Measurements from ENCODE around the gene CEBPB. TPM values are rescaled to one million over a fixed set of nuclear protein-coding genes. Genes with fewer than 3 reads are reported as not detected.

Gene CEBPB
- total and polyA plus RNA-seq, 2 donors (not counting 1 experiment from before 2014, with no cell fraction given), result 21.0 to 106 TPM

DNA sequence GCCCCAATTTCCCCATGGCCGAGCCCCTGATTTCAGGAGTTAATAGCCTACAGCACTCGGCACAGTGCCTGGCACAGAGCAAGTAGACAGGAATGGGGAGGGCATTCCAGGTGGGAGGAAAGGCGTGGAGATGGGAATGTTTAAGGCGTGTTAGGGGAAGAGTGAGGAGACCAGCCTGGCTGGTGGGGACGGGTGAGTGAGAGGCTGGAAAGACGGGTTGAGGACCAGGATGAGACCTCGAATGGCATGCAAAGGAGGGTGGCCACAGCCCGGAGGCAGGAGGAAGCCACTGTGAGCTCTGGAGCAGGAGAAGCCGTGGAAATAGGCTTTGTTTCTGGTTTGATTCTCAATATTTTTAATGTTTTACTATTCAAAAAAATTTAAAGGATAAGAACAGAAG, 49.5 kb downstream of the CEBPB start:
- Histone ChIP-seq H3K27ac (ENCODE audit: insufficient read depth, low read length) (no peak overlapping the region), H2AFZ (ENCODE audit: low read length) (no peak overlapping the region), H3K36me3 (ENCODE audit: control insufficient read depth, insufficient read depth, low read length) (no peaks in the 10 kb centered on the region), H4K20me1 (ENCODE audit: control insufficient read depth, extremely low read depth, insufficient read depth, low read length) (no peaks in the 10 kb centered on the region), H3K9ac (ENCODE audit: insufficient read depth, low read length) (no peak overlapping the region), H3K9me3 (ENCODE audit: control insufficient read depth, insufficient read depth, low read depth, low read length) (no peaks in the 10 kb centered on the region), H3K27me3 (ENCODE audit: control insufficient read depth, insufficient read depth, low read length) (no peaks in the 10 kb centered on the region), H3K4me3 (replicated peaks in 1 of 4; ENCODE audit: control extremely low read depth in 1 of 4, insufficient read depth in 1 of 4, low read depth in 3 of 4, low read length in 4 of 4) (no peak overlapping the region), H3K4me2 (ENCODE audit: extremely low read depth, insufficient read depth, low read length) (no peak overlapping the region), H3K4me1 (ENCODE audit: control insufficient read depth, extremely low read depth, insufficient read depth, low read length) (no peaks in the 10 kb centered on the region), H3K79me2 (ENCODE audit: control insufficient read depth, insufficient read depth, low read length) (no peaks in the 10 kb centered on the region)
- TF ChIP-seq EZH2 (IDR thresholded peaks at IDR 0.05; ENCODE audit: low read length, missing control alignments), result no peak
- TF ChIP-seq, protein P1, sequence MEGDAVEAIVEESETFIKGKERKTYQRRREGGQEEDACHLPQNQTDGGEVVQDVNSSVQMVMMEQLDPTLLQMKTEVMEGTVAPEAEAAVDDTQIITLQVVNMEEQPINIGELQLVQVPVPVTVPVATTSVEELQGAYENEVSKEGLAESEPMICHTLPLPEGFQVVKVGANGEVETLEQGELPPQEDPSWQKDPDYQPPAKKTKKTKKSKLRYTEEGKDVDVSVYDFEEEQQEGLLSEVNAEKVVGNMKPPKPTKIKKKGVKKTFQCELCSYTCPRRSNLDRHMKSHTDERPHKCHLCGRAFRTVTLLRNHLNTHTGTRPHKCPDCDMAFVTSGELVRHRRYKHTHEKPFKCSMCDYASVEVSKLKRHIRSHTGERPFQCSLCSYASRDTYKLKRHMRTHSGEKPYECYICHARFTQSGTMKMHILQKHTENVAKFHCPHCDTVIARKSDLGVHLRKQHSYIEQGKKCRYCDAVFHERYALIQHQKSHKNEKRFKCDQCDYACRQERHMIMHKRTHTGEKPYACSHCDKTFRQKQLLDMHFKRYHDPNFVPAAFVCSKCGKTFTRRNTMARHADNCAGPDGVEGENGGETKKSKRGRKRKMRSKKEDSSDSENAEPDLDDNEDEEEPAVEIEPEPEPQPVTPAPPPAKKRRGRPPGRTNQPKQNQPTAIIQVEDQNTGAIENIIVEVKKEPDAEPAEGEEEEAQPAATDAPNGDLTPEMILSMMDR (conservative IDR thresholded peaks at IDR 0.05 in 1 of 2, IDR thresholded peaks at IDR 0.05 in 1 of 2; ENCODE audit: low read depth in 1 of 2, low read length in 2 of 2), result no peak
- DNase-seq (ENCODE audit: low read depth in 2 of 2), result no peak

DNA sequence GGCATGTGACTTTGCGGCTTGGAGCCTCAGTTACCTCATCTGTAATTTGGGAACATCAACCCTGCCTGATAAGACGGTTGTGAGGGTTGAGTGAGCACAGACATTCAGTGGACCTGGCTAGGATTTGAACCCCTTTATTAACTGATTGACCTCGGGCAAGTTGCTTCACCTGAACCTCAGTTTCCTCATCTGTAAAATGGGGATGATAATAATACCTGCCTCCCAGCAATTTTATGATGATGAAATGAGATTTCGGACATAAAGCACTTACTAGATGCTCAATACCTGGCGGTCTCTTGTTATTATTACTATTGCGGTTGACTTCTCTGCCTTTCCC, 51.5 kb downstream of the CEBPB start:
- H3K27me3 ChIP-seq (ENCODE audit: control insufficient read depth, insufficient read depth, low read length), result no peaks in the 10 kb centered on the region
- no peak overlapping the region for H3K27ac ChIP-seq (ENCODE audit: insufficient read depth, low read length)
- H3K4me2 ChIP-seq (ENCODE audit: extremely low read depth, insufficient read depth, low read length), result no peak overlapping the region
- H3K9me3 ChIP-seq (ENCODE audit: control insufficient read depth, insufficient read depth, low read depth, low read length), result no peaks in the 10 kb centered on the region
- DNase-seq (ENCODE audit: low read depth in 2 of 2), result no peak
- H2AFZ ChIP-seq (ENCODE audit: low read length), result no peak overlapping the region
- H4K20me1 ChIP-seq (ENCODE audit: control insufficient read depth, extremely low read depth, insufficient read depth, low read length), result no peaks in the 10 kb centered on the region
- no peak overlapping the region for H3K4me3 ChIP-seq (replicated peaks in 1 of 4; ENCODE audit: control extremely low read depth in 1 of 4, insufficient read depth in 1 of 4, low read depth in 3 of 4, low read length in 4 of 4)
- H3K9ac ChIP-seq (ENCODE audit: insufficient read depth, low read length), result no peak overlapping the region
- no peaks in the 10 kb centered on the region for H3K4me1 ChIP-seq (ENCODE audit: control insufficient read depth, extremely low read depth, insufficient read depth, low read length)
- H3K36me3 ChIP-seq (ENCODE audit: control insufficient read depth, insufficient read depth, low read length), result no peaks in the 10 kb centered on the region
- TF ChIP-seq, protein P1 (conservative IDR thresholded peaks at IDR 0.05 in 1 of 2, IDR thresholded peaks at IDR 0.05 in 1 of 2; ENCODE audit: low read depth in 1 of 2, low read length in 2 of 2), result no peak
- TF ChIP-seq EZH2 (IDR thresholded peaks at IDR 0.05; ENCODE audit: low read length, missing control alignments), result no peak
- no peaks in the 10 kb centered on the region for H3K79me2 ChIP-seq (ENCODE audit: control insufficient read depth, insufficient read depth, low read length)

Other genes starting within 250 kb of the CEBPB start
- 0.26 and 0.66 TPM in 2 replicates for gene SNAI1, start 207.8 kb upstream of the CEBPB start, total RNA-seq
- gene SNAI1, start 207.8 kb upstream of the CEBPB start, polyA plus RNA-seq, result 1.4 and 1.8 TPM in 2 replicates
- gene UBE2V1, start 77.7 kb upstream of the CEBPB start, total RNA-seq, result 31.7 and 33.4 TPM in 2 replicates
- 193 and 217 TPM in 2 replicates for gene UBE2V1, start 77.7 kb upstream of the CEBPB start, polyA plus RNA-seq
- 7.2 and 8.3 TPM in 2 replicates for gene PEDS1, start 37.1 kb upstream of the CEBPB start, total RNA-seq
- gene PEDS1, start 37.1 kb upstream of the CEBPB start, polyA plus RNA-seq, result 41.1 and 56.9 TPM in 2 replicates

All from fibroblast of lung (primary cell).